ENCODE results near the gene MMP3.

The MMP3 gene

DNA sequence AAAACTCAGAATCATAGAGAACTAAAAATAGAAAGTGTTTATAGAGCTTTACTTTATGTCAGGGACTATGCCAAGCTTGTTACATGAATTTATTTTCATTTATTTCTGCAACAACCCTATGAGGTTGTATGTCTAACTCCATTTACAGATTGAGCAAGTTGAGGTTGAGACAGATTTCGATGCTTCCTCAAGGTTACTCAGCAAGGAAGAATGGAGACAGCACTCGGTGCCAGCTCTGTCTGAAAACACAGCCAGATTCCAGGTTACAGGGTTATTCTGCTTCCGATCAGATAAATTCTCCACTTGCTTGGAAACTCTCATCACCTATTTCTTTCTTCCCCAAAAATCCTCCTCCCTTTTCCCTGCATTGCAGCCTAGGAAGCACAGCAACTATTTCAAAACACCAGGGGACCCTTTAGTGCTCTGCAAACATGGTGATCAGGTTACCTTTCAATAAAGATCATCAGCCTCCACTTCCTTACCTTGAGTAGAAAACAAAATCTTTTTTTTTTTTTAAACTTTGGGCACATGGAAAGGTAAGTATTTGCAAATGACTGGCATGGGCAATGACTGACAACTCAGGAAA is 7.0 kb downstream of the MMP3 start:
- TF ChIP-seq ZFP30 (CRISPR knock-in tag; IDR thresholded peaks at IDR 0.05) (no peak), GLIS3 (CRISPR knock-in tag; IDR thresholded peaks at IDR 0.05) (no peak), RARB (CRISPR knock-in tag; IDR thresholded peaks at IDR 0.05) (no peak), ESRRG (CRISPR knock-in tag; IDR thresholded peaks at IDR 0.05) (no peak), PPARA (CRISPR knock-in tag; IDR thresholded peaks at IDR 0.05; ENCODE audit: borderline replicate concordance) (no peak), ISL1 (CRISPR knock-in tag; IDR thresholded peaks at IDR 0.05) (no peak), BACH2 (CRISPR knock-in tag; IDR thresholded peaks at IDR 0.05; ENCODE audit: borderline replicate concordance) (no peak), ARNTL (CRISPR knock-in tag; IDR thresholded peaks at IDR 0.05; ENCODE audit: borderline replicate concordance, low read depth) (no peak), ZNF70 (CRISPR knock-in tag; IDR thresholded peaks at IDR 0.05) (no peak), ZC3H10 (CRISPR knock-in tag; IDR thresholded peaks at IDR 0.05) (no peak), OSR1 (CRISPR knock-in tag; IDR thresholded peaks at IDR 0.05) (no peak), SNAI2 (CRISPR knock-in tag; IDR thresholded peaks at IDR 0.05) (no peak), TOX (CRISPR knock-in tag; IDR thresholded peaks at IDR 0.05; ENCODE audit: borderline replicate concordance) (no peak), ZFP3 (CRISPR knock-in tag; IDR thresholded peaks at IDR 0.05) (no peak), CSDC2 (CRISPR knock-in tag; IDR thresholded peaks at IDR 0.05) (no peak), TCF4 (CRISPR knock-in tag; IDR thresholded peaks at IDR 0.05; ENCODE audit: borderline replicate concordance) (no peak)
- TF ChIP-seq, protein P1, sequence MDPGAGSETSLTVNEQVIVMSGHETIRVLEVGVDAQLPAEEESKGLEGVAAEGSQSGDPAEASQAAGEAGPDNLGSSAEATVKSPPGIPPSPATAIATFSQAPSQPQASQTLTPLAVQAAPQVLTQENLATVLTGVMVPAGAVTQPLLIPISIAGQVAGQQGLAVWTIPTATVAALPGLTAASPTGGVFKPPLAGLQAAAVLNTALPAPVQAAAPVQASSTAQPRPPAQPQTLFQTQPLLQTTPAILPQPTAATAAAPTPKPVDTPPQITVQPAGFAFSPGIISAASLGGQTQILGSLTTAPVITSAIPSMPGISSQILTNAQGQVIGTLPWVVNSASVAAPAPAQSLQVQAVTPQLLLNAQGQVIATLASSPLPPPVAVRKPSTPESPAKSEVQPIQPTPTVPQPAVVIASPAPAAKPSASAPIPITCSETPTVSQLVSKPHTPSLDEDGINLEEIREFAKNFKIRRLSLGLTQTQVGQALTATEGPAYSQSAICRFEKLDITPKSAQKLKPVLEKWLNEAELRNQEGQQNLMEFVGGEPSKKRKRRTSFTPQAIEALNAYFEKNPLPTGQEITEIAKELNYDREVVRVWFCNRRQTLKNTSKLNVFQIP (CRISPR knock-in tag; IDR thresholded peaks at IDR 0.05; ENCODE audit: borderline replicate concordance, low read depth), result no peak
- TF ChIP-seq, protein P2, sequence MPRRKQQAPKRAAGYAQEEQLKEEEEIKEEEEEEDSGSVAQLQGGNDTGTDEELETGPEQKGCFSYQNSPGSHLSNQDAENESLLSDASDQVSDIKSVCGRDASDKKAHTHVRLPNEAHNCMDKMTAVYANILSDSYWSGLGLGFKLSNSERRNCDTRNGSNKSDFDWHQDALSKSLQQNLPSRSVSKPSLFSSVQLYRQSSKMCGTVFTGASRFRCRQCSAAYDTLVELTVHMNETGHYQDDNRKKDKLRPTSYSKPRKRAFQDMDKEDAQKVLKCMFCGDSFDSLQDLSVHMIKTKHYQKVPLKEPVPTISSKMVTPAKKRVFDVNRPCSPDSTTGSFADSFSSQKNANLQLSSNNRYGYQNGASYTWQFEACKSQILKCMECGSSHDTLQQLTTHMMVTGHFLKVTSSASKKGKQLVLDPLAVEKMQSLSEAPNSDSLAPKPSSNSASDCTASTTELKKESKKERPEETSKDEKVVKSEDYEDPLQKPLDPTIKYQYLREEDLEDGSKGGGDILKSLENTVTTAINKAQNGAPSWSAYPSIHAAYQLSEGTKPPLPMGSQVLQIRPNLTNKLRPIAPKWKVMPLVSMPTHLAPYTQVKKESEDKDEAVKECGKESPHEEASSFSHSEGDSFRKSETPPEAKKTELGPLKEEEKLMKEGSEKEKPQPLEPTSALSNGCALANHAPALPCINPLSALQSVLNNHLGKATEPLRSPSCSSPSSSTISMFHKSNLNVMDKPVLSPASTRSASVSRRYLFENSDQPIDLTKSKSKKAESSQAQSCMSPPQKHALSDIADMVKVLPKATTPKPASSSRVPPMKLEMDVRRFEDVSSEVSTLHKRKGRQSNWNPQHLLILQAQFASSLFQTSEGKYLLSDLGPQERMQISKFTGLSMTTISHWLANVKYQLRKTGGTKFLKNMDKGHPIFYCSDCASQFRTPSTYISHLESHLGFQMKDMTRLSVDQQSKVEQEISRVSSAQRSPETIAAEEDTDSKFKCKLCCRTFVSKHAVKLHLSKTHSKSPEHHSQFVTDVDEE (CRISPR knock-in tag; IDR thresholded peaks at IDR 0.05), result no peak
- TF ChIP-seq, protein P3, sequence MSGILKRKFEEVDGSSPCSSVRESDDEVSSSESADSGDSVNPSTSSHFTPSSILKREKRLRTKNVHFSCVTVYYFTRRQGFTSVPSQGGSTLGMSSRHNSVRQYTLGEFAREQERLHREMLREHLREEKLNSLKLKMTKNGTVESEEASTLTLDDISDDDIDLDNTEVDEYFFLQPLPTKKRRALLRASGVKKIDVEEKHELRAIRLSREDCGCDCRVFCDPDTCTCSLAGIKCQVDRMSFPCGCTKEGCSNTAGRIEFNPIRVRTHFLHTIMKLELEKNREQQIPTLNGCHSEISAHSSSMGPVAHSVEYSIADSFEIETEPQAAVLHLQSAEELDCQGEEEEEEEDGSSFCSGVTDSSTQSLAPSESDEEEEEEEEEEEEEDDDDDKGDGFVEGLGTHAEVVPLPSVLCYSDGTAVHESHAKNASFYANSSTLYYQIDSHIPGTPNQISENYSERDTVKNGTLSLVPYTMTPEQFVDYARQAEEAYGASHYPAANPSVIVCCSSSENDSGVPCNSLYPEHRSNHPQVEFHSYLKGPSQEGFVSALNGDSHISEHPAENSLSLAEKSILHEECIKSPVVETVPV (CRISPR knock-in tag; IDR thresholded peaks at IDR 0.05), result no peak
- TF ChIP-seq, protein P4, sequence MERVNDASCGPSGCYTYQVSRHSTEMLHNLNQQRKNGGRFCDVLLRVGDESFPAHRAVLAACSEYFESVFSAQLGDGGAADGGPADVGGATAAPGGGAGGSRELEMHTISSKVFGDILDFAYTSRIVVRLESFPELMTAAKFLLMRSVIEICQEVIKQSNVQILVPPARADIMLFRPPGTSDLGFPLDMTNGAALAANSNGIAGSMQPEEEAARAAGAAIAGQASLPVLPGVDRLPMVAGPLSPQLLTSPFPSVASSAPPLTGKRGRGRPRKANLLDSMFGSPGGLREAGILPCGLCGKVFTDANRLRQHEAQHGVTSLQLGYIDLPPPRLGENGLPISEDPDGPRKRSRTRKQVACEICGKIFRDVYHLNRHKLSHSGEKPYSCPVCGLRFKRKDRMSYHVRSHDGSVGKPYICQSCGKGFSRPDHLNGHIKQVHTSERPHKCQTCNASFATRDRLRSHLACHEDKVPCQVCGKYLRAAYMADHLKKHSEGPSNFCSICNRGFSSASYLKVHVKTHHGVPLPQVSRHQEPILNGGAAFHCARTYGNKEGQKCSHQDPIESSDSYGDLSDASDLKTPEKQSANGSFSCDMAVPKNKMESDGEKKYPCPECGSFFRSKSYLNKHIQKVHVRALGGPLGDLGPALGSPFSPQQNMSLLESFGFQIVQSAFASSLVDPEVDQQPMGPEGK (CRISPR knock-in tag; IDR thresholded peaks at IDR 0.05; ENCODE audit: borderline replicate concordance), result no peak
- peak; percentile 68 for ATAC-seq

DNA sequence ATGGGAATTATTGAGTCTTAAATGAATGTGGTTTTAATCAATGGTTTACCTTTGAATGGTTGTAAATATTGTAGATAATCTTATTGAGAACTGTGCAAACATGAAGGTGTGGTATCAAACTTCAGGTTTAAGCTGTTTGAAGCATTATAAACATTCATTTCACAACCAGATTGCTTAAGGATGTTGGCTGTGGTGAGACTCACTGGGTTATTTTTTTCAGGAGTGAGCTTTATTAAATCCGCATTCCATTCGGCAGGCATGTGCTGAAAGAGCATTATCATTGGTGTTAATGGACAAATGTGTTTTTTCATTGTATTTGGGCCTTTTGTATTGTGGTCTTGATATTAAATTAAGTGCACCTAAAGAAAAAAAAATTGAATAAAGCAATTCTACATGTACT is 9.7 kb downstream of the MMP3 start:
- TF ChIP-seq ISL1 (CRISPR knock-in tag; IDR thresholded peaks at IDR 0.05) (no peak), ZNF565 (CRISPR knock-in tag; conservative IDR thresholded peaks at IDR 0.05; ENCODE audit: low read depth) (no peak), OSR1 (CRISPR knock-in tag; IDR thresholded peaks at IDR 0.05) (no peak), ARNTL (CRISPR knock-in tag; IDR thresholded peaks at IDR 0.05; ENCODE audit: borderline replicate concordance, low read depth) (no peak), ESRRG (CRISPR knock-in tag; IDR thresholded peaks at IDR 0.05) (no peak), PPARA (CRISPR knock-in tag; IDR thresholded peaks at IDR 0.05; ENCODE audit: borderline replicate concordance) (no peak), ZFP30 (CRISPR knock-in tag; IDR thresholded peaks at IDR 0.05) (no peak), ZC3H10 (CRISPR knock-in tag; IDR thresholded peaks at IDR 0.05) (no peak), GLIS3 (CRISPR knock-in tag; IDR thresholded peaks at IDR 0.05) (no peak)
- TF ChIP-seq, protein P4 (CRISPR knock-in tag; IDR thresholded peaks at IDR 0.05; ENCODE audit: borderline replicate concordance), result no peak
- TF ChIP-seq, protein P3 (CRISPR knock-in tag; IDR thresholded peaks at IDR 0.05), result no peak
- TF ChIP-seq, protein P2 (CRISPR knock-in tag; IDR thresholded peaks at IDR 0.05), result no peak
- TF ChIP-seq, protein P1 (CRISPR knock-in tag; IDR thresholded peaks at IDR 0.05; ENCODE audit: borderline replicate concordance, low read depth), result no peak
- no peak for ATAC-seq

Measured in SK-N-SH treated with all-trans-retinoic acid at 6 μM for 48 hours (cell line).